Liver (tissue), 9 donors: ENCODE data around the gene GPHN. TPM values are rescaled to one million over a fixed set of nuclear protein-coding genes. Genes with fewer than 3 reads are reported as not detected.

Experiments used
- DNase-seq: peaks from one replicate; pipeline ENCODE4 v3.0.0-alpha.2; 2017; ENCODE audit warnings: low spot score
- H3K27ac ChIP-seq, 2 donors: one replicate each; pipeline ENCODE4 v1.7.0; 2013; ENCODE audit warnings: inconsistent platforms in 2 of 2, low read length in 2 of 2, control low read depth in 1 of 2, low read depth in 1 of 2, mild to moderate bottlenecking in 1 of 2
- H3K27me3 ChIP-seq, 4 donors: one replicate each; pipeline versions ENCODE4 v1.6.1 to v1.7.0; 2013; ENCODE audit warnings: low read length in 3 of 4, inconsistent platforms in 1 of 4, mild to moderate bottlenecking in 1 of 4, moderate library complexity in 1 of 4; ENCODE audit not compliant: control insufficient read depth in 4 of 4, insufficient read depth in 4 of 4
- H3K36me3 ChIP-seq, 4 donors: one replicate each; pipeline versions ENCODE4 v1.6.1 to v1.7.0; 2013; ENCODE audit warnings: low read length in 3 of 4, mild to moderate bottlenecking in 3 of 4, low read depth in 1 of 4, moderate library complexity in 1 of 4; ENCODE audit not compliant: control insufficient read depth in 4 of 4, insufficient read depth in 3 of 4
- H3K4me1 ChIP-seq, 4 donors: one replicate each; pipeline versions ENCODE4 v1.6.1 to v1.7.0; 2013; ENCODE audit warnings: low read length in 3 of 4, mild to moderate bottlenecking in 3 of 4, moderate library complexity in 1 of 4; ENCODE audit not compliant: control insufficient read depth in 4 of 4, insufficient read depth in 4 of 4
- H3K4me3 ChIP-seq, 3 donors: one replicate each; pipeline versions ENCODE4 v1.6.1 to v1.7.0; 2013; ENCODE audit warnings: low read length in 3 of 3, control low read depth in 1 of 3, low read depth in 1 of 3, mild to moderate bottlenecking in 1 of 3
- H3K9ac ChIP-seq, 2 donors: one replicate each; pipeline ENCODE4 v1.7.0; 2013; ENCODE audit warnings: low read length in 2 of 2, mild to moderate bottlenecking in 2 of 2, moderate library complexity in 2 of 2, control low read depth in 1 of 2, low read depth in 1 of 2
- H3K9me3 ChIP-seq, 4 donors: one replicate each; pipeline versions ENCODE4 v1.6.1 to v1.7.0; 2013; ENCODE audit warnings: low read length in 3 of 4; ENCODE audit not compliant: control insufficient read depth in 4 of 4
- ATF3 ChIP-seq: IDR thresholded peaks from 2 replicates; pipeline ENCODE4 v1.6.1; 2016; ENCODE audit warnings: antibody characterized with exemption
- CTCF ChIP-seq: fragments of 150-350 bp; IDR thresholded peaks from 2 replicates; pipeline ENCODE4 v1.5.1; 2017; ENCODE audit warnings: improper control_type of control experiment, low read depth, low read length; ENCODE audit not compliant: missing input control
- EGR1 ChIP-seq, 2 donors: IDR thresholded peaks; 2 replicates each; pipeline ENCODE4 v1.6.1; 2016 to 2018; ENCODE audit warnings: antibody characterized with exemption in 2 of 2, low read depth in 2 of 2
- FOXA1 ChIP-seq: IDR thresholded peaks from 2 replicates; pipeline ENCODE4 v1.6.1; 2016; ENCODE audit warnings: antibody characterized with exemption
- FOXA2 ChIP-seq: IDR thresholded peaks from 2 replicates; pipeline ENCODE4 v1.6.1; 2016; ENCODE audit warnings: antibody characterized with exemption
- GABPA ChIP-seq, 2 donors: IDR thresholded peaks in 1 of 2; conservative IDR thresholded peaks in 1 of 2; 2 replicates each; pipeline ENCODE4 v1.6.1; 2016; ENCODE audit warnings: antibody characterized with exemption in 2 of 2, mild to moderate bottlenecking in 1 of 2, moderate library complexity in 1 of 2
- HNF4A ChIP-seq, 2 donors: conservative IDR thresholded peaks; 2 replicates each; pipeline ENCODE4 v1.6.1; 2016; ENCODE audit warnings: antibody characterized with exemption in 2 of 2, mild to moderate bottlenecking in 2 of 2
- HNF4G ChIP-seq: IDR thresholded peaks from 2 replicates; pipeline ENCODE4 v1.6.1; 2016; ENCODE audit warnings: antibody characterized with exemption
- JUND ChIP-seq, 2 donors: IDR thresholded peaks; 2 replicates each; pipeline ENCODE4 v1.6.1; 2016; ENCODE audit warnings: antibody characterized with exemption in 2 of 2
- MAX ChIP-seq: IDR thresholded peaks from 2 replicates; pipeline ENCODE4 v1.6.1; 2016; ENCODE audit warnings: antibody characterized with exemption
- RAD21 ChIP-seq, 2 donors: IDR thresholded peaks; 2 replicates each; pipeline ENCODE4 v1.6.1; 2016; ENCODE audit warnings: antibody characterized with exemption in 2 of 2, mild to moderate bottlenecking in 2 of 2
- REST ChIP-seq: IDR thresholded peaks from 2 replicates; pipeline ENCODE4 v1.6.1; 2016; ENCODE audit warnings: antibody characterized with exemption, mild to moderate bottlenecking
- RXRA ChIP-seq, 2 donors: IDR thresholded peaks; 2 replicates each; pipeline ENCODE4 v1.6.1; 2017 to 2018; ENCODE audit warnings: antibody characterized with exemption in 2 of 2, mild to moderate bottlenecking in 1 of 2
- SP1 ChIP-seq: IDR thresholded peaks from 2 replicates; pipeline ENCODE4 v1.6.1; 2018; ENCODE audit warnings: antibody characterized with exemption, mild to moderate bottlenecking
- TAF1 ChIP-seq: conservative IDR thresholded peaks from 2 replicates; pipeline ENCODE4 v1.6.1; 2016; ENCODE audit warnings: antibody characterized with exemption, mild to moderate bottlenecking
- YY1 ChIP-seq: IDR thresholded peaks from 2 replicates; pipeline ENCODE4 v1.6.1; 2016; ENCODE audit warnings: antibody characterized with exemption, mild to moderate bottlenecking
- ZBTB33 ChIP-seq: IDR thresholded peaks from 2 replicates; pipeline ENCODE4 v1.6.1; 2016; ENCODE audit warnings: antibody characterized with exemption
- WGBS: extraction: QIAGEN DNeasy Blood & Tissue Kit; methylation state at CpG from one replicate; pipeline ENCODE4 v1.1.7; 2013; 5-methylcytosine and 5-hydroxymethylcytosine counted together
- polyA plus RNA-seq, 2 donors: library from polyadenylated mRNA; stranded (reverse) in 1 of 2; unstranded in 1 of 2; fragments of 200-250 nt in 1 of 2; fragments of >200 nt in 1 of 2; fragmentation: Nextera tagmentation in 1 of 2; extraction: Ambion mirVana in 1 of 2; gene quantifications; one replicate each; pipeline versions ENCODE4 v1.2.1 to v1.2.3, GENCODE V29; 2013 to 2015
- total RNA-seq, 2 donors: library from RNA; depleted of rRNA; stranded (reverse); fragments of >200 nt; gene quantifications; one replicate each; pipeline ENCODE4 v1.2.3, GENCODE V29; 2014
- donor health status: healthy.
- donor health status: healthy.
- donor health status: healthy.
- donor health status: healthy.
- donor health status: healthy.

Gene GPHN
- total and polyA plus RNA-seq, 4 donors = 18.4 to 76.4 (median 47.4) TPM

- DNase-seq = no peak
- Histone ChIP-seq H3K4me1 (no peaks in the 10 kb centered on the region), H3K9me3 (no peaks in the 10 kb centered on the region), H3K4me3 (no peak overlapping the region), H3K36me3 (no peaks in the 10 kb centered on the region), H3K9ac (no peak overlapping the region), H3K27ac (no peak overlapping the region), H3K27me3 (no peaks in the 10 kb centered on the region)
- TF ChIP-seq RAD21 (IDR thresholded peaks at IDR 0.05) = no peak
- TF ChIP-seq FOXA2 = no peak
- TF ChIP-seq ZBTB33 = no peak
- TF ChIP-seq FOXA1 = no peak
- no peak for TF ChIP-seq HNF4A (conservative IDR thresholded peaks at IDR 0.05)
- TF ChIP-seq REST = no peak
- no peak for TF ChIP-seq TAF1
- TF ChIP-seq EGR1 (IDR thresholded peaks at IDR 0.05; ENCODE audit: low read depth in 2 of 2) = no peak
- no peak for TF ChIP-seq MAX
- no peak for TF ChIP-seq JUND (IDR thresholded peaks at IDR 0.05)
- TF ChIP-seq SP1 = no peak
- no peak for TF ChIP-seq CTCF
- TF ChIP-seq YY1 = no peak
- TF ChIP-seq ATF3 = no peak
- no peak for TF ChIP-seq RXRA (IDR thresholded peaks at IDR 0.05)
- TF ChIP-seq HNF4G = no peak
- no peak for TF ChIP-seq GABPA (IDR thresholded peaks at IDR 0.05 in 1 of 2, conservative IDR thresholded peaks at IDR 0.05 in 1 of 2)
- 95% methylated on average over 4 of the region's 4 CpGs for WGBS
Observed at GRCh38 chr14:66595394-66595793, 87.4 kb downstream of the GPHN start.
